Effector CD8-positive, alpha-beta T cell (primary cell): ENCODE measurements around the gene GLTPD2.
A peak's percentile ranks its signal among the peaks of the same experiment; 100 is the strongest.
"Not testable (repeated sequence)": the region's sequence is repeated elsewhere in the genome, so short reads cannot be mapped to it uniquely, and the experiment has no call there.

Experiments
- DNase-seq: peaks from one replicate; lab custom pipeline; 2025; lab: John Stamatoyannopoulos, UW

Gene GLTPD2

GRCh38 chr17:4807605-4808377 is 19.0 kb downstream of the GLTPD2 start:
- DNase-seq = no peak

- no peak for DNase-seq
Measured at GRCh38 chr17:4808378-4808767, 19.6 kb downstream of the GLTPD2 start.

GRCh38 chr17:4810696-4811290 is 22.0 kb downstream of the GLTPD2 start:
- no peak for DNase-seq

GRCh38 chr17:4811471-4811870 is 22.7 kb downstream of the GLTPD2 start:
- DNase-seq = no peak

GRCh38 chr17:4812690-4813089 is 23.9 kb downstream of the GLTPD2 start:
- DNase-seq = no peak

- DNase-seq = no peak
Measured at GRCh38 chr17:4815043-4815675, 26.4 kb downstream of the GLTPD2 start.

GRCh38 chr17:4816826-4817225 is 28.1 kb downstream of the GLTPD2 start:
- DNase-seq = no peak

GRCh38 chr17:4818276-4818675 is 29.5 kb downstream of the GLTPD2 start:
- DNase-seq = no peak

- no peak for DNase-seq
Measured at GRCh38 chr17:4822835-4823234, 34.1 kb downstream of the GLTPD2 start.

- no peak for DNase-seq
Measured at GRCh38 chr17:4823373-4824089, 34.8 kb downstream of the GLTPD2 start.

- no peak for DNase-seq
Measured at GRCh38 chr17:4827399-4827798, 38.6 kb downstream of the GLTPD2 start.

GRCh38 chr17:4832829-4833177 is 44.0 kb downstream of the GLTPD2 start:
- not testable (repeated sequence) for DNase-seq

GRCh38 chr17:4833178-4833940 is 44.6 kb downstream of the GLTPD2 start, which contains the start of gene MINK1:
TSS of gene MINK1 (plus strand) at chr17:4833340. CDS start at chr17:4833584, 244 bp downstream.
- DNase-seq = peak; percentile 79

- DNase-seq = no peak
Measured at GRCh38 chr17:4833941-4834680, 45.3 kb downstream of the GLTPD2 start.

- DNase-seq = no peak
Measured at GRCh38 chr17:4834681-4835020, 45.9 kb downstream of the GLTPD2 start.

- no peak for DNase-seq
Measured at GRCh38 chr17:4836221-4836620, 47.5 kb downstream of the GLTPD2 start.

GRCh38 chr17:4837471-4838308 is 48.9 kb downstream of the GLTPD2 start:
- DNase-seq = no peak

- DNase-seq = no peak
Measured at GRCh38 chr17:4838309-4838785, 49.6 kb downstream of the GLTPD2 start.

GRCh38 chr17:4839221-4839620 is 50.5 kb downstream of the GLTPD2 start:
- DNase-seq = no peak
